ENCODE data around the gene OLFM3.

Gene OLFM3

DNA sequence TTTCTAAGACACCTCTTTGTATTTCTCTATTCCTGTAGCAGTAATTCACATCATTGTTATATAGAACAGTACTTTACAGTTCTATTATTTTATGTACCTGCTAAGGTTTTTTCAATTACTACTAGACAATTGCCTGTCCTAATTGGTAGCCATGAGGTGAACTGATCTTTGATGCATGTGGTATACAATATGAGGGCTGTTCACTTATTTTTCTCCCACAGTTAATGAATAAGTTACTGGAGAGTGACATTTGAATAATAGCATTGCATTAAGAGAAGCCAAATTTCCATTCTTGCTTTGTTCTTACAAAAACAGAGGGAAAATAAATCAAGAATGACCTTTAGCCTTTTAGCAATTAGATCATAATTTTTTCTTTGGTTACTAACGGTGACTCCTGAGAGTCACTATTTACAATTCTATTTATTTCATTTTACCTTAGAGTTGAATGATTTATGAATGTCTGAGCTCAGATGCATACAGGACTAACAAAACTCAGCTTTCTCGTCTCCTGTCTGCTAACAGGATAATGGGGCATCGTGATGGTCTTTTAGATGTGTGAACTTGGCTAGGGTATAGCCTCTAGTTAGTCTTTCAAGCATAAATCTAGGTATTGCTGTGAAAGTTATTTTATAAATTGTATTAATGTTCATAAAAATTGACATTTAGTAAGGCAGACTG is 54.1 kb downstream of the OLFM3 start:
- no peak for DNase-seq

DNA sequence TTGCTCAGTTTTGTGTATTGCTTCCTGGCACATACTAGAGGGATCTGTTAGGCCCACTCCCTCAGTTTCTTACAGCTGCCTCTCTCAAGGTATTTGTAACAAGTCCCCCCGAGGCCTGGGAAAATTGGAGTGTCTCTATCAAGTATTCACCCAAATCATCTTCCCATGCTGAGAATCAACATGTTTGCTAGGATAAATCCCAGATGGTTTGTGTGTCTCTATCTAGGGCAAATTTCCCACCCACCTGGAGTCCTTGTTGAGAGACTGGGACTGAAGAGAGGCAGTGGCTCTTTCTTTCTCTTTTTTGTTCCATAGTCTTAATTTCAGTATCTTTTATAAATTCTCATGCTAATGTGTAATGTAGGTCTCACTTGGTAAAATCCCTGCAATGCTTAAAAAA is 58.0 kb downstream of the OLFM3 start:
- no peak for DNase-seq

DNA sequence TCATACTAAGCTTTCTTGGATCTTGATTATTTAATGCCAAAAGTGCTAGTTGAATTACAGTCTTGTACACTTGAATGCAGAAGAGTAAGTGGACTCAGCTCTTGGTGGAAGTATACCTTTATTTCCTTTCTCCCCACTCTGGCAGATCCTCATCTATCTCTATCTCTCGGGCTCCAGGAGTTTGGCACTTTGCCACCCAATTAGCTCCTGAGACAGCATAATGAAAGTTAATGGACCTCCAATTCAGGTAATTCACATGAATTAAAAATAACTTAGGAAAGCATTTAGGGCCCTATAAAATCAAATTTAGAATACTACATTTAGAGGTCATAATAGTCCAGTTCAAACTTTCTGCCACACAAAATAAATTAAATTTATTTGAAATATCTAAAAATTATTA is 67.4 kb downstream of the OLFM3 start:
- DNase-seq: no peak

DNA sequence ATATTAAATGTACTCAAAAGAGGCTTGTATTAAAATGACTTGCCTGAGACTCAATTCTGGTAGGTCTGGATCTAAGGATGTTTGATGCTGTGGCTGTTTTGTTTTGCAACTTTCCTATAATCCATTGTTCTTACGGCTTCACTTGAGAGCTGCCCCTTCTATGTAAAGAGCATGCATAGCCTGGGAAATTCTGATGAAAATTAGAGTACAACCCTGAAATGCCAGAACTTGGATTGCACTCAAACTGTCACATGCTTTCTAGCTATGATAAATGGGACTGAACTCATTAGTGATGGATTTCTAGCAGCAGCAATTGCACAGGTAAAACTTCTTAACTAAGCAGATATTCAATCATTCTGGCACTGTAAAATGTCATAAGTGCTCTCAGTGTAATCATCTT is 67.9 kb downstream of the OLFM3 start:
- DNase-seq: no peak

DNA sequence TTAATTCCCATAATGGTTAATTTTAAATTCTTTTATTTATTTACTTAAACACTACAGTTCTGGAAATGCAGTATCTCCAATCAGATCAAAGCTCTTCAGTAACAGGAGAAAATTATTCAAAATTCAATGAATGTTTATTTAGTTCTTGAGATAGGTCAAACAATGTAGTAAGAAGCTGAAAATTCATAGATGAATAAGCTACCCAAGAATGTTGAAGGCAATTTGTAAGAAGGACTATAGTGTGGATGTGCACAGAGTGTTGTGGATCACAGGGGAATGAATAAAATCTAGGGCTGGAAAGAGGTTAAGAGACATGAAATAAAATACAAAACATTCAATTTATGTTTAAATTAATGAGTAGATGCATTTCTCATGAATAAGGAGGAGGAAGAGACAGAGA is 72.0 kb downstream of the OLFM3 start:
- DNase-seq: no peak

DNA sequence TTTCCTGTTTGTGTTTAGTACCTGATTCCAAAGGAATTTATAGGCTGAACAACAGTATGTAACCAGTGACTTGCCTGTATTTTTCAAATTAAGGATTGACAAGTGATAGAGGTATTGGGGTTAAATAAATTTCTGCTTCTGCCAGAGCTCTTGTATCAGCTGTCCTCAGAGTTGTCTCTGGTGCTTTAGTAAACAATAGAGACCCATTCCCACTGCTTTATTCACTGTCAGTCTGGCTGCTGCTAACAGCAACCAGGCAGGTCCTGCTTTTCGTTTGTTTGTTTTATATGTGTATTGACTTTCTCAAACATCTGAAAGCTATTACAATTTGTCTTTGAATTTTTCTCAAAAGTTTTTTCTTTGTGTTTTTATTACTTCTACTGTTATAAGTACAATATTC is 76.1 kb downstream of the OLFM3 start:
- no peak for DNase-seq

DNA sequence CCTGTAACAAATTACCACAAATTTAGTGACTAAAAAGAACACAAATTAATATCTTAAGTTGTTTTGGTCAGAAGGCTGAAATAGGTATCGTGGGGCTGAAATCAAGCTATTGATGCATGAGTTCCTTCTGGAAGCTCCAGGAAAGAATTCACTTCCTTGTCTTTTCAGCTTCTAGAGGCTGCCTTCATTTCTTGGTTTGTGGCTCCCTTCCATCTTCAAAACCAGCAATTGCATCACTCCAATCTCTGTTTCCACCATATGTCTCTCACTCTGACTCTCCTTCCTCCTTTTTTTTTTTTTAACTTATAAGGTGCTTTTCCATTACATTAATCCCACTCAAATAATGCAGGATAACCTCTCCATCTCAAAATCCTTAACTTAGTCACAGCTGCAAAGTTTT is 78.4 kb downstream of the OLFM3 start:
- no peak for DNase-seq

DNA sequence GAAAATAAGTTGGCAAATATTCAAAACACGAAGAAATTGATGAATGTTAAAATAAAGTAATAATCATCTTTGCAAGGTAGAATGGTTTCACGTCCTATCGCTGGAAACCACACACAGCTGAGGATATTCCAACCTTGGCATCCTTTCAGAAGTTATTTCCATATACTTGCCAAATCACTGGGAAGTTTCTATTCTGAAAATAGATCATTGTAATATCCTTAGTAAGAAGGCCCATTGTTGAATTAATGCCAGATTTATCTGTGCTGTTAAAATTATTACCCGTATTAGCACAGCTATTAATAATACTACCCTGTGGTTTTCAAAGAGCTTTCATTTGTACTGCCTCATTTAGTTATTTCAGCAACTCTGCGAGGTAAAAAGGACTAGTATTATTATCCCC is 81.1 kb downstream of the OLFM3 start:
- no peak for DNase-seq

DNA sequence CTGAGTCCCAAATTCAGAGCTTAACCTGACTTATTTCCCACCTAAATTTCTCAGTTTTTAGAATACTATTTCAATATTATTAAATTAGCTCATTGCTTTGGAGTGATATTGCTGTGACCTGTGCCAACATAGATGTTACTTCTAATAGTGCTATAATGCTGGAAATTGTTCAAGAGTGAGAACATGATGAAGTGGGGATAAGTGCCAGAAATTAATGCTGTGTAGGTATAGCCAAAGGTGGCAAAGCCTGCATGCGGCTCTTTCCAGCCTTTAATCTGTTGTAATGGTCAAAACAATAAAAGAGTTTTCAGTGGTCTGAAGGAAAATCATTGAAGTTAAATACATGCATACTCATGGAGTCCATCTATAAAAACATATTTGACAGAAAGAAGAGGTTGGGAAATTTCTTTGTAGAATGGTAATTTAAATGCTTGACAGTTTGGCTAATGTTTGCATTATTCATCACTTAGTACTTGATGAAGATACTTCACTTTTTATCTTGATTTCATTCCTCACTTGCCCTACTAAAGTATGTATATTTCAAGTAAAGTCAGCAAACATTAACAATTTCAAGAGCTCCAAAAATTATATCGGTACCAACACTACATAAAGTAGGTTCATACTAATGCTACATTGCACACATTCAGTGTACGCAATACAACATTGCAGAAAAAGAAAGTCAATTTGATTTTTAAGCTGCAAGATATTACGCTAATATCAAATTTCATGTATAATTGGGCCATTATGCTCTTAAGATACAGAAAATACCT is 82.1 kb downstream of the OLFM3 start:
- no peak for DNase-seq

DNA sequence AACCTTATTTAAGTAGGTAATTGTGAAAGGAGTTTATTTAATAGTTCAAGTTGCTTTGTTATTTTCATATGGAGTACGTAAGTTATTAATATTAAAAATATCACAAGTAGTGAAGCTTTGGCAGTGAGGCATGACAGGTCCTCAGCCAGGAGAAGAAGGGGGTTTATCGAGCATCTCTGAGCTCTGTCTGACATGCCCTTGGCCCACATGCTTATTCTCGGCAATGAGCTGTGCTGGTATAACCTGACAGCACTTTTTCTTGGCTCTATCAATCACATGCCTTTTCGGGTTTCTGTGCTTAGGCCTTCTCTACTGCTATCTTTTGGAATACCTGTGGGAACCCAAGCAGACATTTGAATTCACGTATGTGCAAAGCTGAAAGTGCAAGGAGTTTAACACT is 84.8 kb downstream of the OLFM3 start:
- DNase-seq: no peak

DNA sequence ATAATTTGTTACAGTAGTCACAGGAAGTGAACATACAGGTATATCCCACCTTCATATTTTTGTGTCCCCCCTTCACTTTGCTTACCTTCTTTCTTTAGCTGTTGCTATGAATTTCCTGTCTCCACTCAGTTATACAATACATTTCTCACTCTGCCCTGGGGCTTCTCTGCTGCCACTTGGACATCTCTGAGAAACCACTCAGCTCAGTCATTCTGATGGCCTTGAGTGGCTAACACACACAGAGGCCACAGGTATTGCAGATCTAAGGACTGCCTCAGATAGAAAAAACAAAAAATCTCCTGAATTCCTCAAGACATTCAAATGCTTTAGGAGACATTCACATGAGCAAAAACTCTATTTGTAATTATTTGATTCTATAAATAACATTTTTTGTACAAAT is 87.7 kb downstream of the OLFM3 start:
- no peak for DNase-seq

DNA sequence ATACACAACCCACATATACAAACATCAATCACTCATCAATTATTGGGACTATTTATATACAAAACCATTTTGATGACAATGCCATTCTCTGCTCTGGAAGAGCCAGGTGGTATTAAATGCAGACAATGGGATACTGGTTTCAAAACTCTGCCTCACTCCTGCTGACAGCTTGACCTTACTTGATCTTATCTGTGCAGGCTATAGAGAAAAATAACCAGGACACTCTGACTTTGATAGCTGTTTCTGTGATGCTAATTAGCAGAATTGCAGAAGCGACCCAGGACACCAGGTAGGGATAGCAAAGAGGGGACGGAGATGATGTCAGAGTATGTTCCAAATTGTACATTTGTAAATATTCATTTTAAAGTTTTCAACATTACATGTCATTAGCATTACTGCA is 89.5 kb downstream of the OLFM3 start:
- no peak for DNase-seq

DNA sequence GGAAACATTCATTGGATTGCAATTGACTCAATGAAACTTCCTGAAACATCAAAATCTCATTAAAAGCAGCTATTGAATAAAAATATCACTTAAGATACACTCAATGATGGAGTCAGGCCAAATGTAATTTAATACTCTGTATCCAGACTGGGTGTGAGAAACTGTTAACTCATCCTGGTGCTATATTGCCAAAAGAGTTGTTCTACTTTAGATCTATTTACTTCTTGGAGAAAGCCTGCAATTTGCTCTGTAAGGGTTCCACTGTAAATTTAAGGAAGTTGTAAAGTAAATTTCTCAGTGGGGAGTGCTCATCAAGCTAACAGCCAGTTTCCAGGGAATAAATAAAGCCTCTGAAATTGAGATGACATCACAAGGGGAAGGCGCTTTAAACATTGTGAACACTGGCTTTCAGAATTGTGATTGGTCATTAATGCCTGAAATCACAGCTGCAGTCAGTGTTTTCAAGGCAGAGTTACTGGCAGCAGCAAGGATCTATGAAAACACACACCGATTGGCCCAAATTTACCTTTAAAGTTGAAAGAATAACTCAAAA is 91.4 kb downstream of the OLFM3 start:
- no peak for DNase-seq

DNA sequence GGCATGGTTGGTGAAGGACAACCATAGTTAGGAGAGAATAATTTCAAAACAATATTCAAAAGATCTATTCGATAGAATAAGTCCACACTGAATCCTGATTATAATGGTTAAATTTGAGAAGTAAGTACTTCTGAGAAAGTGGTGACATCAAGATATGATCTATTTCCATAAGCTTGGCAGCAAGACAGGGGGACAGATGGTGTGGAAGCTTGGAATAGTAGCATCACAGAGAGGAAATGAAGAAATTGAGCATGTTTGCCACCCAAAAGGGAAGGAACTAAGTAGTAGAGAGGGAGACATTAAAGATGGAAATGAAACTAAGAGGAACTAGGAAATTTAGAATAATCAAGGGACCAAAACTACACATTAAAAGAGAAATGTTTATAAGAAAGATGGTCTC is 94.5 kb downstream of the OLFM3 start:
- no peak for DNase-seq

DNA sequence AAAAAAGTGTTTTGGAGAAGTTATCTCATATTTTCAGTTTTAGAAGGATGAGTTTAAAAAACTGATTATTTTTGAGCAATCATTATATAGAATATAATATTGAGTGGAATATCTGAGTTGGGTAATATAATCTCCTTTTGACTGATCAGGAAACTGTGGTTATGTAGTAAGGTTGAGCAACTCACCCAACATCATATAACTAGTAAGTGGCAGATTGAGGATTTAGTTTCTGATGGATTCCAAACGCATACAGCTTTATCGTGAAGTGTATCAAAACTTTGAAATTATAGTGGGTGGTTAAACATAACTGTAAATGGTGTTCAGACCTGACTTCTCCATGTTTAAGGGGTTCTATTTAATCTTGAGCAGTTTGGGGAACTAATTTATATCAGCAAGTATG is 98.6 kb downstream of the OLFM3 start:
- no peak for DNase-seq

DNA sequence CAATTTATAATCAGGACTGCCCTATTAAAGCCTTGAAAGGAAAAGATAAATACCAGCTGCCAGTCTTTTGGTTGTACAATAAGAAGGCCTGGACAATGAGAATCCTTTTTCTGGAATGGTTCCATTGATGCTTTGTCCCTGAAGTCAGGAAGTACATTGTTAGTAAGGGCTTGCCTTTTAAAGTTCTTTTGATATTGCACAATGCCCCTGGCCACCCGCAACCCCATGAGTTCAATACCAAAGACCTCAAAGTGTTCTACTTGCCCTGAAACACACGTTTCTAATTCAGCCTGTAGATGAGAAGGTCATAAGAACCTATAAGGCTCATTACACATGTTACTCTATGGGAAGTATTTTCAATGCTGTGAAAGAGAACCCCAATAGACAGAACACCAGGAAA is 112.1 kb downstream of the OLFM3 start:
- DNase-seq: no peak

DNA sequence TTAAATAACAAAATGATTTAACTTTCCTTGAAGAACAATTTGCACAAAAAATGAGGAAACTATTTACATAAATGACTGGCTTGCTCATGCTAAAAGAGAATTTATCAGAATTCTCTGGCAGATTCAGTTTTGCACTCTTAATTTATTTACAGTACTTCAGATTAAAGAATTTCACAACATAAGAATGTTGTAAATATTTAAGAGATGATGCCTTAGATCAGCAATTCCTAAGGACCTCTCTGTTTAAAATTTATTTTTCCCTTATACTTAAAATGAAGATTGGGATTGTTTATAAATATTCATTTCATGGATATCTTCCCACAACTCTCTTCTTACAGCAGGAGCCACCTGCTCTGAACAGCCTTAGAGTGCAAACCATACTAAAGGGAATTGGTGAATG is 120.8 kb downstream of the OLFM3 start:
- no peak for DNase-seq

DNA sequence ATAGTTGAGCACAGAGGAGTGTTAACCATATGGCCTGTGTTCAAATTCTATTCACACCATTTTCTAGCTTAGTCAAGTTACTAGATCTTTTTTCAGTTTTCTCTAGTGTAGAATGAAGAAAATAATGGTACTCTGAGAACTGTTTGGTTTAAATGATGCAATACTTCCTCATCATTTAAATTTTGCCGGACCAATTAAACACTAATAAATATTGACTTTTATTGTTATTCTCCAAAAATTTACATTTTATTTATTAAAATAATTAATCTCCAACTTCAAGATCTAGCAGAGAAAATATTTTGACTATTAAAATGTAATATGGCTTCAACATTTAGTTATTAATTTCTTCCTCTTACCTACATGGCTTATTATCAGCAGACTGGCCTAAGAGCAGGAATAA is 123.1 kb downstream of the OLFM3 start:
- no peak for DNase-seq

DNA sequence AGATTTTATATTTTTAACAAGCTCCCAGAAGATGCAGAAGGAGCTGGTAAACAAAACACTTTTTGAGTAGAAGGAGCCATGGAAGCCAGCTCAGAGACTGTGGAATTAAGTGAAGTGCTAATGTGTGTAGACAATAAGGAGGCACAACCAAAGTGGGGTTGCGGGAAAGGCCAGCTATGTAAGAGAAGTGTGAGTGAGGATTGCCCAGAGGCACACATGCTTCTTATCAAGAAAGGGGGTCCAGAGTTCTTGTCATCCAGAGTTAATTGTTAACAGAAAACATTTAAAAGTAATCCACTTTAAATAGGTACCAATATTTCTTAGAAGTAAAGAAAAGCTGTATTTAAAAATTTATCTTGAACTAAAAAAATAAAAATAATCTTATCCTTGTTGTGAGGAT is 136.8 kb downstream of the OLFM3 start:
- no peak for DNase-seq

DNA sequence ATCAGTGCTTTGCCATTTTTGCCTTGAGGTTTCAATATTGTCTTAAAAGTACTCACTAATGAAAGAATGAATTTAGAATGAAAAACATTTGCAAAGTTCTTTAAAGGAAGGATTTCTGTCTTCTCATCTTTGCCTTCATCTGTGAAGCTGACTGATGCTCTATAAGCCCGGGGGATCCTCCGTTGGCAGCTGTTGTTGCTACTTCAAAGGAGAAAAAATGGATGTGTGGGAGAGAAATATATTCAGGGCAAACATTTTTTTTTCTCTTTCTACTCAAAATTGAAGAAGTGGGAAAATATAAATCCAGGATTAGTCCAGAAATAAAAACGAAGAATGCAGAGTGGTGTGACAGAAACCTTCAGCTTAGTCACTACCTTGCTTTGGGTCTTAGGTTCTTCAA is 142.5 kb downstream of the OLFM3 start:
- no peak for DNase-seq

DNA sequence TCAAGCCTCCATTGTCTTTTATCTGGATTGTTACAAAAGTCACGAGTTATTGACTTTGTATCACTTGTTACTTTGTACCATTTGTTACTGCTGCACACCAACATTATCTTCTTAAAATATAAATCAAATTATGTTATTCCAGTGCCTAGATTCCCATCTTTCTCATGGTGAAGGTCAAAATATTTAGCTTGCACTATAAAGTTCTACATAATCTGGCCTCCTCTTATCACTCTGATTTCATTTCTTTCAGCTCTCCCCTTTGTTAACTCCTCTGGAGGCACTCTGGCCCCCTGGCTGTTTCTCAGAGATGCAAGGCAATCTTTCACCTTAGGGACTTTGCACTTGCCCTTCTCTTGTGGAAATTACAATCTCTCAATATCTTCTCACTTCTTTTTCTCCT is 143.8 kb downstream of the OLFM3 start:
- DNase-seq: no peak

DNA sequence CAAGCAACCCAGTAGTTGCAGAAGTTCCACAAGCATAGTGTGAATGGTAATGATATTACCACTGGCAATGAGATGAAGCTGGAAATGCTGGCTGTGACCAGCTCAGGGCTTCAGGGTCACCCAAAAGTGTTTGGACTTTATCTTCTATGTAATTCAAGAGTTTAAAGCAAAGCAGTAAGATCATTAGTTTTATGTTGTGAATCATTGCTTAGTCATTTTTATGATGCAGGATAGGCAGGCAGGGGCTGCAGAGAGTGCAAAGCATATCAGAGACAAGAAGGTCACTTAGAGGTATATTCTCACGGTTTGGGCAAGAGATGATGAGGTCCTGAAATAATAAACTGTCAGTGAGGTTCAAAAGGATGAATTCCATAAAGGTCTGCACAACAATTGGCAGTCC is 147.4 kb downstream of the OLFM3 start:
- DNase-seq: no peak

DNA sequence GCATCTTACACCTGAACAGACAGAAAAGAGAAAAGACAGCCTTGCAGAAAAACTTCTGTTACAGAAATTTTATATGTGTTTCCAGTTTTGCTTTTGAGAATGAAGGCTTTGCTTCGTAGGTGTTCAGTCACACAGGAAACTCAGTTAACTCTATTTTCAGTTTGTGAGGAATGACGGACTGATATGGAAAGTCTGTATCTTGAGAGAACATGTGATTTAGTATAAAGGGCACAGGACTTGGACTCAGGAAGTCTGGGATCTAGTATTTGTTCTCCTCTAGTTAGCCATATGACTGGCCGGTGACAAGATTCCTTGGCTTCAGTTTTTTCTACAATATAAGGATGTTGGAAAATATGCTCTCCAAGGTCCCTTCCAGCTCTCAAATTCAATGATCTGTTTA is 149.1 kb downstream of the OLFM3 start:
- DNase-seq: no peak

DNA sequence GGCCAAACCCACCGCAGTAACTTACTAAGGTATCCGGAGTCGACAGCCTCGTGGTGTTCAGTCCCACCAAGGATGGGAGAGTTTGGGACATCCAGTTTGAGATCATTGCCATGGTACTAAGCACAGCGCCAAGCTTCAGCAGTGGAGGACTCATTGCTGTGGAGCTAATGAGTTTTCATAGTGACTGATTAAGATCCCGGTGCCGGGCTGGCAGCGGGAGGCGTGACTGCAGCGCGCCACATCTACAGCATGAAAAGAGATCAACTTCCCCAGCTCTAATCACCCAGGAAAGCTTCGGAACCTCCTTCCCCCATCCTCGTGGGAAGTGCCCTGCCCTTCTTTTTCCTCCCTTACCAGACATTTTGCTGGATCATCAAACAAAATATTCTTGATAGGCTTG is 149.9 kb downstream of the OLFM3 start:
- DNase-seq: no peak

DNA sequence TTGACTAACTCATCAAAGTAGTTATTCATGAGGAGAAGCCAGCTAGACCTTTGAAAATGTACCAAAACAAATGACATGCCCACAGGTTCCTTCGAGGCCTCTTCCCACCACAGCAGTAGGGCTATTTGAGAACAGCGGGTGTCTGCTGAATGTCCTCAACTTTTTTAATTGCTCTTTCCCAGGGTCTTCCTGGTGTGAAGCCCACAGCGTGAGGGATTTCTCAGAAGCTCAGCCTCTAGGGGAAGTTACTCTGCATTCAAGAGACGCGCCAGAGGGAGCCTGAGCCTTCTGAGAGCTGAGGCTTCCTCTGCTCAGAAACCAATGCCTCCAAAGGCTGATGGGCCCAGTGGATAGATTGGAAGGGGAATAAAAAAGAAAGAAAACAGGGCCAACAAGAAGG is 153.6 kb downstream of the OLFM3 start:
- no peak for DNase-seq

All from CD4-positive, alpha-beta T cell treated with Interleukin-17A for 1 hour (primary cell).